GM12873 (cell line): ENCODE results near the gene USP2.

ENCODE experiments used
- CTCF ChIP-seq: IDR thresholded peaks from 2 replicates; pipeline ENCODE4 v1.5.1; 2012; ENCODE audit warnings: low read depth, mild to moderate bottlenecking, moderate library complexity, low read length, control low read depth; ENCODE audit not compliant: insufficient read depth; ENCODE audit errors: missing control alignments

The USP2 gene

GRCh38 chr11:119336744-119337469 is 44.6 kb downstream of the USP2 start:
- TF ChIP-seq CTCF = no peak

GRCh38 chr11:119335655-119336543 is 45.6 kb downstream of the USP2 start:
- TF ChIP-seq CTCF = no peak

GRCh38 chr11:119335091-119335654 is 46.3 kb downstream of the USP2 start:
- TF ChIP-seq CTCF = no peak

GRCh38 chr11:119334174-119334930 is 47.1 kb downstream of the USP2 start, which contains the start of gene RNF26:
Gene RNF26 (plus strand): TSS chr11:119334527. CDS start chr11:119335123, 596 bp downstream.
- no peak for TF ChIP-seq CTCF

- no peak for TF ChIP-seq CTCF
Observed at GRCh38 chr11:119332111-119332765, 49.3 kb downstream of the USP2 start.

GRCh38 chr11:119330237-119330636 is 51.3 kb downstream of the USP2 start:
- TF ChIP-seq CTCF = no peak
